ENCODE results near the gene PTPN13.

PTPN13 gene

GRCh38 chr4:86613734-86614133 is 19.6 kb downstream of the PTPN13 start (continued):
- no peak for TF ChIP-seq TRIM28 (IDR thresholded peaks at IDR 0.05; ENCODE audit: borderline replicate concordance, low read length)

- Histone ChIP-seq H3K4me1 (ENCODE audit: control insufficient read depth, insufficient read depth, low read length) (no peaks in the 10 kb centered on the region), H3K36me3 (ENCODE audit: control insufficient read depth in 2 of 2, insufficient read depth in 1 of 2, low read length in 2 of 2) (no peaks in the 10 kb centered on the region), H3K9me3 (ENCODE audit: control insufficient read depth, insufficient read depth, low read depth, low read length) (no peaks in the 10 kb centered on the region), H3K4me3 (ENCODE audit: low read depth, low read length) (no peak overlapping the region), H3K27ac (ENCODE audit: extremely low read depth, low read depth, low read length) (no peak overlapping the region)
- TF ChIP-seq ZNF830 (tag by site-specific recombination; IDR thresholded peaks at IDR 0.05; ENCODE audit: low read depth) (no peak), GLIS2 (tag by site-specific recombination; IDR thresholded peaks at IDR 0.05) (no peak), HOXC10 (CRISPR knock-in tag; IDR thresholded peaks at IDR 0.05) (no peak), ZNF16 (tag by site-specific recombination; IDR thresholded peaks at IDR 0.05; ENCODE audit: low read depth) (no peak), ZNF548 (tag by site-specific recombination; IDR thresholded peaks at IDR 0.05) (no peak), ZSCAN16 (tag by site-specific recombination; IDR thresholded peaks at IDR 0.05) (no peak), ZNF660 (tag by site-specific recombination; IDR thresholded peaks at IDR 0.05) (no peak), KLF7 (tag by site-specific recombination; IDR thresholded peaks at IDR 0.05; ENCODE audit: borderline replicate concordance) (no peak), ZBTB7A (tag by site-specific recombination; IDR thresholded peaks at IDR 0.05; ENCODE audit: low read depth) (no peak), ZBTB21 (tag by site-specific recombination; IDR thresholded peaks at IDR 0.05) (no peak), ZNF239 (tag by site-specific recombination; IDR thresholded peaks at IDR 0.05) (no peak), KLF8 (tag by site-specific recombination; IDR thresholded peaks at IDR 0.05) (no peak), EGR2 (tag by site-specific recombination; IDR thresholded peaks at IDR 0.05; ENCODE audit: low read depth) (no peak), ZNF701 (tag by site-specific recombination; IDR thresholded peaks at IDR 0.05) (no peak), HOXD13 (CRISPR knock-in tag; IDR thresholded peaks at IDR 0.05; ENCODE audit: borderline replicate concordance) (no peak)
- CTCF ChIA-PET = no interaction called here
- POLR2A ChIA-PET = no interaction called here
Measured at GRCh38 chr4:86614865-86615264, 20.8 kb downstream of the PTPN13 start.

DNA sequence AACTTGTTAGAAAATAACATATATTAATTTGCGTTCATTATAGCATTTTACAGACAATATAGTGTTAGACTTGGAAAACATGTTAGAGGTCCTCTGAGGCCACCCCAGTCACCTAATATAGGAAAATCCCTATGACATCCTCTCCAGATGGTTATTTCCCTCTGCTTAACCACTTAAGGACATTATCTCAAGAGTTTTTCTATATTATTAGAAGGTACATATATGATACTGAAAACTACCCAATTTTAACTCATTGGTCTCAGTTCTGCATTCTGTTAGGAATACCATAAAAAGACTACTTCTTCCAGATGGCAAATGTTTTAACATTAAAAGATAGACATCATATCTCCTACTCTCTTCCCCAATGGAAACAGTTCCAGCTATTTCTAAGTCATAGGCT is 21.4 kb downstream of the PTPN13 start:
- ChIA-PET POLR2A (no interaction called here), CTCF (no interaction called here)
- H3K27ac ChIP-seq (ENCODE audit: extremely low read depth, low read depth, low read length) = no peak overlapping the region
- H3K9me3 ChIP-seq (ENCODE audit: control insufficient read depth, insufficient read depth, low read depth, low read length) = no peaks in the 10 kb centered on the region
- TF ChIP-seq IKZF3 (tag by site-specific recombination; IDR thresholded peaks at IDR 0.05) (no peak), GLIS1 (tag by site-specific recombination; IDR thresholded peaks at IDR 0.05) (no peak), ZNF394 (tag by site-specific recombination; IDR thresholded peaks at IDR 0.05; ENCODE audit: borderline replicate concordance) (no peak), ZNF140 (tag by site-specific recombination; IDR thresholded peaks at IDR 0.05) (no peak), ZNF112 (tag by site-specific recombination; IDR thresholded peaks at IDR 0.05) (no peak), ZNF174 (tag by site-specific recombination; IDR thresholded peaks at IDR 0.05) (no peak), ZBTB1 (tag by site-specific recombination; IDR thresholded peaks at IDR 0.05) (no peak), ZNF114 (tag by site-specific recombination; IDR thresholded peaks at IDR 0.05) (no peak), ATF2 (tag by site-specific recombination; IDR thresholded peaks at IDR 0.05; ENCODE audit: low read depth) (no peak), ZSCAN5A (tag by site-specific recombination; IDR thresholded peaks at IDR 0.05) (no peak)
- TF ChIP-seq, protein P1, sequence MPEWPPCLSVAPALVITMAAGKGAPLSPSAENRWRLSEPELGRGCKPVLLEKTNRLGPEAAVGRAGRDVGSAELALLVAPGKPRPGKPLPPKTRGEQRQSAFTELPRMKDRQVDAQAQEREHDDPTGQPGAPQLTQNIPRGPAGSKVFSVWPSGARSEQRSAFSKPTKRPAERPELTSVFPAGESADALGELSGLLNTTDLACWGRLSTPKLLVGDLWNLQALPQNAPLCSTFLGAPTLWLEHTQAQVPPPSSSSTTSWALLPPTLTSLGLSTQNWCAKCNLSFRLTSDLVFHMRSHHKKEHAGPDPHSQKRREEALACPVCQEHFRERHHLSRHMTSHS (tag by site-specific recombination; IDR thresholded peaks at IDR 0.05) = no peak
- H3K4me3 ChIP-seq (ENCODE audit: low read depth, low read length) = no peak overlapping the region
- no peaks in the 10 kb centered on the region for H3K36me3 ChIP-seq (ENCODE audit: control insufficient read depth in 2 of 2, insufficient read depth in 1 of 2, low read length in 2 of 2)
- no peaks in the 10 kb centered on the region for H3K4me1 ChIP-seq (ENCODE audit: control insufficient read depth, insufficient read depth, low read length)
